Left lung (tissue), 10 donors: ENCODE measurements around the gene OR56A1. TPM values are rescaled to one million over a fixed set of nuclear protein-coding genes. Genes with fewer than 3 reads are reported as not detected.

Source experiments
- ATAC-seq: fragments of 200-7000 bp; cut with Tn5 transposase; one replicate; pipeline ENCODE4 v1.9.1; 2020; ENCODE audit warnings: moderate library complexity
- DNase-seq, 4 donors: peaks; one replicate each; pipeline ENCODE4 v3.0.0-alpha.2; 2013 to 2020
- H3K27ac ChIP-seq, 2 donors: fragments of 200-600 bp; sonication (generic) in 1 of 2; one replicate each; pipeline versions ENCODE4 v1.5.0 to v1.8.0; 2020 to 2021
- H3K27me3 ChIP-seq, 2 donors: fragments of 200-600 bp; sonication (generic) in 1 of 2; one replicate each; pipeline versions ENCODE4 v1.5.0 to v1.8.0; 2020 to 2021
- H3K36me3 ChIP-seq, 2 donors: fragments of 200-600 bp; sonication (generic) in 1 of 2; one replicate each; pipeline versions ENCODE4 v1.5.0 to v1.8.0; 2020 to 2021
- H3K4me1 ChIP-seq, 2 donors: fragments of 200-600 bp; one replicate each; pipeline ENCODE4 v1.8.0; 2021
- H3K4me3 ChIP-seq, 2 donors: fragments of 200-600 bp; sonication (generic) in 1 of 2; one replicate each; pipeline versions ENCODE4 v1.5.0 to v1.8.0; 2020 to 2021; ENCODE audit warnings: mild to moderate bottlenecking in 1 of 2
- H3K9me3 ChIP-seq, 2 donors: fragments of 200-600 bp; sonication (generic) in 1 of 2; one replicate each; pipeline versions ENCODE4 v1.5.0 to v1.8.0; 2020 to 2021
- CTCF ChIP-seq, 2 donors: fragments of 200-600 bp; sonication (generic) in 1 of 2; IDR thresholded peaks; one replicate each; pipeline versions ENCODE4 v1.5.0 to v1.8.0; 2021; ENCODE audit warnings: antibody characterized with exemption in 2 of 2
- intact Hi-C, 2 donors: fragments of 100-400 bp; cut with DNase I; formaldehyde crosslinking; loops; one replicate each; pipeline versions ENCODE4 v1.11.2 to v1.14.2; 2022
- polyA plus RNA-seq, 6 donors: library from polyadenylated mRNA; unstranded; fragments of 120-200 nt; gene quantifications; one replicate each; pipeline ENCODE4 v1.2.1, GENCODE V29; 2013; ENCODE audit not compliant: insufficient read length in 6 of 6
- total RNA-seq, 2 donors: library from RNA; stranded (reverse); fragmentation: NEBNext Ultra II Directional; extraction: Animal tissue kit (Norgen Biotek cat#: 25700); gene quantifications; one replicate each; pipeline ENCODE4 v1.2.1, GENCODE V29; 2021
- donor health status: DM: no; HTN: yes; CAD: no.
- donor health status: DM: no; HTN: no; CAD: no.

OR56A1 gene
- total and polyA plus RNA-seq, 8 donors: 0.03 TPM; not detected in 7

GRCh38 chr11:5973530-5973929 lies 57.0 kb downstream of the OR56A1 start:
- Histone ChIP-seq H3K9me3 (peaks cover 0 to 6% of the 10 kb centered on the region in 2 donors), H3K36me3 (no peaks in the 10 kb centered on the region), H3K27me3 (no peaks in the 10 kb centered on the region), H3K4me1 (no peaks in the 10 kb centered on the region), H3K27ac (no peak overlapping the region), H3K4me3 (no peak overlapping the region)
- intact Hi-C loops: no loop called here
- DNase-seq (no peak), ATAC-seq (no peak)
- no peak for TF ChIP-seq CTCF (IDR thresholded peaks at IDR 0.05)

Other genes with a start within 250 kb of the OR56A1 start
- not detected for gene OR52N5, start 247.4 kb downstream of the OR56A1 start, total RNA-seq
- not detected for gene OR52N5, start 247.4 kb downstream of the OR56A1 start, polyA plus RNA-seq
- not detected for gene OR52N1, start 239.5 kb downstream of the OR56A1 start, total RNA-seq
- not detected for gene OR52N1, start 239.5 kb downstream of the OR56A1 start, polyA plus RNA-seq
- not detected for gene OR52N2, start 221.8 kb downstream of the OR56A1 start, total RNA-seq
- under 1 TPM in 2 of 6 donors, not detected in 4; 0.16 to 0.18 TPM for gene OR52N2, start 221.8 kb downstream of the OR56A1 start, polyA plus RNA-seq
- gene OR52E6, start 188.9 kb downstream of the OR56A1 start, total RNA-seq: not detected
- gene OR52E6, start 188.9 kb downstream of the OR56A1 start, polyA plus RNA-seq: not detected
- gene OR52E8, start 173.1 kb downstream of the OR56A1 start, total RNA-seq: not detected
- gene OR52E8, start 173.1 kb downstream of the OR56A1 start, polyA plus RNA-seq: not detected
- gene OR52E4, start 150.1 kb downstream of the OR56A1 start, total RNA-seq: not detected
- gene OR52E4, start 150.1 kb downstream of the OR56A1 start, polyA plus RNA-seq: not detected
- gene OR52E5, start 137.6 kb downstream of the OR56A1 start, total RNA-seq: not detected
- gene OR52E5, start 137.6 kb downstream of the OR56A1 start, polyA plus RNA-seq: not detected
- not detected for gene OR56A3, start 88.5 kb downstream of the OR56A1 start, total RNA-seq
- not detected for gene OR56A3, start 88.5 kb downstream of the OR56A1 start, polyA plus RNA-seq
- not detected for gene OR56A5, start 62.3 kb downstream of the OR56A1 start, total RNA-seq
- gene OR56A5, start 62.3 kb downstream of the OR56A1 start, polyA plus RNA-seq: not detected
- gene OR52L1, start 43.8 kb downstream of the OR56A1 start, total RNA-seq: not detected
- not detected for gene OR52L1, start 43.8 kb downstream of the OR56A1 start, polyA plus RNA-seq
- not detected for gene OR56A4, start 23.8 kb downstream of the OR56A1 start, total RNA-seq
- under 1 TPM in 5 of 6 donors, not detected in 1; 0.04 to 0.09 (median 0.06) TPM for gene OR56A4, start 23.8 kb downstream of the OR56A1 start, polyA plus RNA-seq
- not detected for gene OR56B4, start 76.9 kb upstream of the OR56A1 start, total RNA-seq
- under 1 TPM in 4 of 6 donors, not detected in 2; 0.13 to 0.20 (median 0.18) TPM for gene OR56B4, start 76.9 kb upstream of the OR56A1 start, polyA plus RNA-seq
- gene OR52B2, start 139.6 kb upstream of the OR56A1 start, total RNA-seq: under 1 TPM in 1 of 2 donors, not detected in 1; 0.34 TPM
- gene OR52B2, start 139.6 kb upstream of the OR56A1 start, polyA plus RNA-seq: not detected
- not detected for gene OR52W1, start 168.5 kb upstream of the OR56A1 start, total RNA-seq
- gene OR52W1, start 168.5 kb upstream of the OR56A1 start, polyA plus RNA-seq: under 1 TPM in 2 of 6 donors, not detected in 4; 0.24 to 0.29 TPM
- not detected for gene C11orf42, start 174.8 kb upstream of the OR56A1 start, total RNA-seq
- gene C11orf42, start 174.8 kb upstream of the OR56A1 start, polyA plus RNA-seq: 1 to 10 TPM in 3 of 6 donors, under 1 TPM in 3; 0.47 to 2.2 (median 0.95) TPM
- gene FHIP1B, start 203.9 kb upstream of the OR56A1 start, total RNA-seq: 10 to 100 TPM; 34.9 to 43.0 TPM
- gene FHIP1B, start 203.9 kb upstream of the OR56A1 start, polyA plus RNA-seq: 10 to 100 TPM; 48.4 to 69.0 (median 59.5) TPM
- 1 to 10 TPM in 1 of 2 donors, not detected in 1; 2.1 TPM for gene CNGA4, start 208.3 kb upstream of the OR56A1 start, total RNA-seq
- gene CNGA4, start 208.3 kb upstream of the OR56A1 start, polyA plus RNA-seq: 1 to 10 TPM in 4 of 6 donors, under 1 TPM in 2; 0.45 to 2.5 (median 1.4) TPM
- not detected for gene CCKBR, start 229.1 kb upstream of the OR56A1 start, total RNA-seq
- gene CCKBR, start 229.1 kb upstream of the OR56A1 start, polyA plus RNA-seq: under 1 TPM; 0.21 to 0.54 (median 0.27) TPM